ENCODE data around the gene ERC2. TPM values are rescaled to one million over a fixed set of nuclear protein-coding genes. Genes with fewer than 3 reads are reported as not detected.

The ERC2 gene
- total RNA-seq, 2 experiments from 2014 or later = not detected

DNA sequence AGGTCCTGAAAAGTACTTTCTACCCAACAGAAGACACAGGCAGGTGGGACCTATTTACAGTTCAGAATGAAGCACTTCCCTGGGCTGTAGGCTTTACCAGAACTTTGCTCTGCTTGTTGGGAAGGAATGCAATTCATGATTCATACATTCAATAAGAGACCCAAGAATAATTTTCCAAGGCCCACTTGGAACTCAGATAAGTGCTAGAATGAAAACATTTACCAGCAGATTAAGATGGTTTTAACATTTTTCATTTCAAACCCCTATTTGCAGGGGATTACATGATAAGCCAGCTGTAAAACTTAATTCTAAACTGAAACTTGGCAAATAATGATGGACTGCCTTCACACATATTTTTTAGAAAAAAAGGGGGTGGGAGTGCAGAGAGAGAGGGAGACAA is 417.2 kb downstream of the ERC2 start:
- intact Hi-C loops (cut with micrococcal nuclease; ENCODE audit: unreplicated experiment) = no loop called here
- no TSS peak for BruUV-seq (replicated peaks)
- Histone ChIP-seq H3K4me1 (ENCODE audit: insufficient read depth, low read length, poor library complexity, severe bottlenecking) (no peaks in the 10 kb centered on the region), H3K9me2 (ENCODE audit: insufficient read depth, low read length) (no peaks in the 10 kb centered on the region), H3K27ac (ENCODE audit: low read depth, low read length, poor library complexity, severe bottlenecking) (no peak overlapping the region), H3K4me3 (ENCODE audit: low read depth, low read length, poor library complexity, severe bottlenecking) (no peak overlapping the region), H3K36me3 (ENCODE audit: insufficient read depth, low read length) (no peaks in the 10 kb centered on the region), H2AFZ (ENCODE audit: low read length) (no peak overlapping the region), H3K79me2 (ENCODE audit: insufficient read depth, low read depth, low read length) (no peaks in the 10 kb centered on the region), H4K20me1 (ENCODE audit: insufficient read depth, low read length) (no peaks in the 10 kb centered on the region), H3K4me2 (ENCODE audit: low read length) (no peak overlapping the region), H3K9me3 (ENCODE audit: low read length) (no peaks in the 10 kb centered on the region)
- no peak for DNase-seq (ENCODE audit: low spot score)
- CTCF ChIA-PET (ENCODE audit: unreplicated experiment) = no interaction called here
- TF ChIP-seq EZH2phosphoT487 (IDR thresholded peaks at IDR 0.05; ENCODE audit: borderline replicate concordance, low read depth, low read length) = no peak
- TF ChIP-seq, protein P1, sequence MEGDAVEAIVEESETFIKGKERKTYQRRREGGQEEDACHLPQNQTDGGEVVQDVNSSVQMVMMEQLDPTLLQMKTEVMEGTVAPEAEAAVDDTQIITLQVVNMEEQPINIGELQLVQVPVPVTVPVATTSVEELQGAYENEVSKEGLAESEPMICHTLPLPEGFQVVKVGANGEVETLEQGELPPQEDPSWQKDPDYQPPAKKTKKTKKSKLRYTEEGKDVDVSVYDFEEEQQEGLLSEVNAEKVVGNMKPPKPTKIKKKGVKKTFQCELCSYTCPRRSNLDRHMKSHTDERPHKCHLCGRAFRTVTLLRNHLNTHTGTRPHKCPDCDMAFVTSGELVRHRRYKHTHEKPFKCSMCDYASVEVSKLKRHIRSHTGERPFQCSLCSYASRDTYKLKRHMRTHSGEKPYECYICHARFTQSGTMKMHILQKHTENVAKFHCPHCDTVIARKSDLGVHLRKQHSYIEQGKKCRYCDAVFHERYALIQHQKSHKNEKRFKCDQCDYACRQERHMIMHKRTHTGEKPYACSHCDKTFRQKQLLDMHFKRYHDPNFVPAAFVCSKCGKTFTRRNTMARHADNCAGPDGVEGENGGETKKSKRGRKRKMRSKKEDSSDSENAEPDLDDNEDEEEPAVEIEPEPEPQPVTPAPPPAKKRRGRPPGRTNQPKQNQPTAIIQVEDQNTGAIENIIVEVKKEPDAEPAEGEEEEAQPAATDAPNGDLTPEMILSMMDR (conservative IDR thresholded peaks at IDR 0.05; ENCODE audit: low read length) = no peak
- POLR2A ChIA-PET = interaction anchor here (0.6 to 1.0 kb wide), 3 partner anchors 11 to 1161 kb away, joined by 3 to 5 read pairs (median 4); no protein-coding TSS in a partner anchor

DNA sequence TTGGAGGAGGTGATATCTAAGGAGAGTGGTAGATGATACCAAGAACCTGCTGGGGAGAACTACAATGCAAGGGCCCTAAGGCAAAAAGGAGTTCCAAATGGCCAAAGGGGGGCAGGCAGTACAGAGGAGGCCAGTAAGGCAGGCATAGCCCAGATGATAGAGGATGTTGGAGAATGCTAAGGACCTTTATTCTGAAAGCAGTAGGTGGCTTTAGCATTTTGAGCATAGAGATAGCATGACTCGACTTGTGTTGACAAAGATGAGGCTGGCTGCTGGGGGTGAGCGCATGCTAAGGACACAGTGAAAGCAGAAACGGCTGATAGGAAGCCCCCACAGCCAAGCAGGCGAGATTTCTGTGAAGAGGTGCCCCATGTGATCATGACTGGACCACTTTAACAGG is 419.3 kb downstream of the ERC2 start:
- H2AFZ ChIP-seq (ENCODE audit: low read length) = no peak overlapping the region
- H3K9me2 ChIP-seq (ENCODE audit: insufficient read depth, low read length) = no peaks in the 10 kb centered on the region
- no peaks in the 10 kb centered on the region for H3K4me1 ChIP-seq (ENCODE audit: insufficient read depth, low read length, poor library complexity, severe bottlenecking)
- no peak overlapping the region for H3K4me2 ChIP-seq (ENCODE audit: low read length)
- ChIA-PET CTCF (ENCODE audit: unreplicated experiment) (no interaction called here), POLR2A (interaction anchor here (0.6 kb wide), 2 partner anchors 452 to 776 kb away, joined by 3 to 4 read pairs; no protein-coding TSS in a partner anchor)
- no peaks in the 10 kb centered on the region for H3K36me3 ChIP-seq (ENCODE audit: insufficient read depth, low read length)
- intact Hi-C loops (cut with micrococcal nuclease; ENCODE audit: unreplicated experiment) = loop anchor here (10.0 kb wide), 2 partner anchors 564 to 614 kb away; partner anchors contain the start of gene WNT5A
- no peaks in the 10 kb centered on the region for H4K20me1 ChIP-seq (ENCODE audit: insufficient read depth, low read length)
- H3K4me3 ChIP-seq (ENCODE audit: low read depth, low read length, poor library complexity, severe bottlenecking) = no peak overlapping the region
- DNase-seq (ENCODE audit: low spot score) = no peak
- no peak overlapping the region for H3K27ac ChIP-seq (ENCODE audit: low read depth, low read length, poor library complexity, severe bottlenecking)
- H3K9me3 ChIP-seq (ENCODE audit: low read length) = no peaks in the 10 kb centered on the region
- TF ChIP-seq, protein P1 (conservative IDR thresholded peaks at IDR 0.05; ENCODE audit: low read length) = no peak
- no TSS peak for BruUV-seq (replicated peaks)
- H3K79me2 ChIP-seq (ENCODE audit: insufficient read depth, low read depth, low read length) = no peaks in the 10 kb centered on the region

DNA sequence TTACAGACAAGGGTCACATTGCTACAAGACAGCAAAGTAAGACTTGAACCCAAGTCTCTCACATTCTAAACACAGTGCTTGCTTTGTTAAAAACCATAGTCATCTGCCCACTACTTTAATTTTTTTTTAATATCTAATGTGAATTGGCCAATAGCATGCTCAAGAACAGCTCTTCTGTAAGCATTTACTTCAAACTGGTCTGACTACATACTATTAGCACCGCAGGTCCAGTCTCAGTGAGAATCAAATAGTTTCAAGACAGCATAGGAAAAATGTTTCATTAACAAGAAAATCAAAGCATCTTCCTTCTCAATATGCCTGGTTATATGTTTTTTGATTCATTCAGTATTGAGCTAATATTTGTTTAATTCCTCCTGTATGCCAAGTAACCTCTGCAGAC is 419.9 kb downstream of the ERC2 start:
- Histone ChIP-seq H3K36me3 (ENCODE audit: insufficient read depth, low read length) (no peaks in the 10 kb centered on the region), H3K9me3 (ENCODE audit: low read length) (no peaks in the 10 kb centered on the region), H4K20me1 (ENCODE audit: insufficient read depth, low read length) (no peaks in the 10 kb centered on the region), H3K79me2 (ENCODE audit: insufficient read depth, low read depth, low read length) (no peaks in the 10 kb centered on the region), H3K27ac (ENCODE audit: low read depth, low read length, poor library complexity, severe bottlenecking) (no peak overlapping the region), H3K4me1 (ENCODE audit: insufficient read depth, low read length, poor library complexity, severe bottlenecking) (no peaks in the 10 kb centered on the region), H3K4me2 (ENCODE audit: low read length) (no peak overlapping the region), H3K9me2 (ENCODE audit: insufficient read depth, low read length) (no peaks in the 10 kb centered on the region), H3K4me3 (ENCODE audit: low read depth, low read length, poor library complexity, severe bottlenecking) (no peak overlapping the region), H2AFZ (ENCODE audit: low read length) (no peak overlapping the region)
- intact Hi-C loops (cut with micrococcal nuclease; ENCODE audit: unreplicated experiment) = loop anchor here (10.0 kb wide), 2 partner anchors 564 to 614 kb away; partner anchors contain the start of gene WNT5A
- no peak for TF ChIP-seq EZH2phosphoT487 (IDR thresholded peaks at IDR 0.05; ENCODE audit: borderline replicate concordance, low read depth, low read length)
- TF ChIP-seq, protein P1 (conservative IDR thresholded peaks at IDR 0.05; ENCODE audit: low read length) = no peak
- POLR2A ChIA-PET = interaction anchor here (0.6 kb wide), 2 partner anchors 452 to 775 kb away, joined by 3 to 4 read pairs; no protein-coding TSS in a partner anchor
- CTCF ChIA-PET (ENCODE audit: unreplicated experiment) = no interaction called here
- no peak for DNase-seq (ENCODE audit: low spot score)
- no TSS peak for BruUV-seq (replicated peaks)

All from OCI-LY7 (cell line).